ENCODE measurements around the gene ZNF768. TPM values are rescaled to one million over a fixed set of nuclear protein-coding genes. Genes with fewer than 3 reads are reported as not detected.

Gene ZNF768
- total RNA-seq, 1 experiment from 2014 or later = 68.3 TPM

DNA sequence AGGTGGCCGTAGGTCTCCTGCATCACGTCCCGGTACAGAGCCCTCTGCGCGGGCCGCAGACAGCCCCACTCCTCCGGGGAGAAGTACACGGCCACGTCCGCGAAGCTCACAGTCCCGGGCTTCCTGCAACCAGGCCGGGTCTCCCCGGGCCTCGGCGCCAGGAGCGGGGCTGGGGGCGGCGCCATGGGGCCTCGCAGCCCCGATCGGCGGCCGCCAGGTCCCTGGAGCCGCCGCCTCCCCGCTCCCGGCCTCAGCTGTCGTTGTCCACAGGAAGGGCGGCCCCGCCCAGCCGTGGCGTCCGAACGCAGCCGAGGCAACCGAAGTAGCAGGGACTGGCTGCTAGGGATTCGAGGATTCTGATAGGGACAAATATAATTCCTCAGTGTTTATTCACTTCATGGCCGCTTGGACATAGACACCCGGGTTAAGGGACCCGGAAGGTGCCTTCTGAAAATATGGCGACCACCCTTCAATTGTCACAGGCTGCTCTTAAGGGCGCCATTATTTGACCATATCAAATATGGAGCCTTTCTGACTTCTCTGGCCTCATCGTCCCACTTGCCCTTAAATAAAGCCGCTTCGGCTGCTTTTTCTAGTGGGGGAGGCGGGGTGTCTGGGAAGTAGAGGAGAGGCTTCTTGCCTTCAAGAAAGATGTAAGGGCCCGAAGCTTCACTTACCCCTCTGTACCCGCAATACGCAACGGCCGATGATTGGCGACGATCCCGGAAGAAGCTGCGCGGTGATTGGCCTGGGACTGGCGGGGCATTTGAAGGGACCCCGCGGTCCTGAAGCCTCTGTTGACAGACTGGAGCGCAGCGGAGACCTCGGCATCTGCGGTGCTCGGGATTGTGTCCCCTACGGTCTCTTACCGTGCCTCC lies 45.3 kb upstream of the ZNF768 start, which contains the start of gene ZNF688:
Gene ZNF688, minus strand, starts transcription at position 270 of the 878 bp plus-strand sequence. Its CDS starts 85 bp downstream, at position 185.
- Histone ChIP-seq H3K9me3 (ENCODE audit: control insufficient read depth, insufficient read depth, low read depth, low read length) (no peaks in the 10 kb centered on the region), H3K4me1 (ENCODE audit: control insufficient read depth, insufficient read depth, low read length) (peaks cover 9% of the 10 kb centered on the region), H3K36me3 (ENCODE audit: control insufficient read depth, insufficient read depth, low read length) (no peaks in the 10 kb centered on the region), H3K27me3 (ENCODE audit: control insufficient read depth, insufficient read depth, low read length) (no peaks in the 10 kb centered on the region), H3K4me3 (ENCODE audit: low read depth in 2 of 2, low read length in 2 of 2) (peak within 1 kb of the TSS; percentile 66 to 89), H3K27ac (ENCODE audit: low read length) (peak within 1 kb of the TSS; percentile 94)
- POLR2A ChIA-PET = interaction anchor here (0.5 to 1.4 kb wide), 2 partner anchors 13 to 21 kb away, joined by 4 to 13 read pairs; partner anchors contain the start of gene ZNF764
- CTCF ChIA-PET = interaction anchor here (1.2 kb wide), 1 partner anchor 66 kb away, joined by 4 read pairs; no protein-coding TSS in a partner anchor
- ATAC-seq = peak; percentile 93
- intact Hi-C loops (cut with micrococcal nuclease; ENCODE audit: unreplicated experiment) = no loop called here
- in situ Hi-C loops (cut with HindIII; ENCODE audit: low pct_unique_long_range_greater_than_20kb, low sequenced_read_pairs) = no loop called here
- TF ChIP-seq, protein P1, sequence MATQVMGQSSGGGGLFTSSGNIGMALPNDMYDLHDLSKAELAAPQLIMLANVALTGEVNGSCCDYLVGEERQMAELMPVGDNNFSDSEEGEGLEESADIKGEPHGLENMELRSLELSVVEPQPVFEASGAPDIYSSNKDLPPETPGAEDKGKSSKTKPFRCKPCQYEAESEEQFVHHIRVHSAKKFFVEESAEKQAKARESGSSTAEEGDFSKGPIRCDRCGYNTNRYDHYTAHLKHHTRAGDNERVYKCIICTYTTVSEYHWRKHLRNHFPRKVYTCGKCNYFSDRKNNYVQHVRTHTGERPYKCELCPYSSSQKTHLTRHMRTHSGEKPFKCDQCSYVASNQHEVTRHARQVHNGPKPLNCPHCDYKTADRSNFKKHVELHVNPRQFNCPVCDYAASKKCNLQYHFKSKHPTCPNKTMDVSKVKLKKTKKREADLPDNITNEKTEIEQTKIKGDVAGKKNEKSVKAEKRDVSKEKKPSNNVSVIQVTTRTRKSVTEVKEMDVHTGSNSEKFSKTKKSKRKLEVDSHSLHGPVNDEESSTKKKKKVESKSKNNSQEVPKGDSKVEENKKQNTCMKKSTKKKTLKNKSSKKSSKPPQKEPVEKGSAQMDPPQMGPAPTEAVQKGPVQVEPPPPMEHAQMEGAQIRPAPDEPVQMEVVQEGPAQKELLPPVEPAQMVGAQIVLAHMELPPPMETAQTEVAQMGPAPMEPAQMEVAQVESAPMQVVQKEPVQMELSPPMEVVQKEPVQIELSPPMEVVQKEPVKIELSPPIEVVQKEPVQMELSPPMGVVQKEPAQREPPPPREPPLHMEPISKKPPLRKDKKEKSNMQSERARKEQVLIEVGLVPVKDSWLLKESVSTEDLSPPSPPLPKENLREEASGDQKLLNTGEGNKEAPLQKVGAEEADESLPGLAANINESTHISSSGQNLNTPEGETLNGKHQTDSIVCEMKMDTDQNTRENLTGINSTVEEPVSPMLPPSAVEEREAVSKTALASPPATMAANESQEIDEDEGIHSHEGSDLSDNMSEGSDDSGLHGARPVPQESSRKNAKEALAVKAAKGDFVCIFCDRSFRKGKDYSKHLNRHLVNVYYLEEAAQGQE (IDR thresholded peaks at IDR 0.05; ENCODE audit: insufficient read depth in 1 of 2, low read depth in 2 of 2, low read length in 1 of 2) = no peak
- TF ChIP-seq POLR2AphosphoS5 (IDR thresholded peaks at IDR 0.05; ENCODE audit: low read depth, low read length) (no peak; the same call in 1 of the 2 replicates), SIN3A (IDR thresholded peaks at IDR 0.05; ENCODE audit: borderline replicate concordance, insufficient read depth, low read depth, low read length) (peak; percentile 100), TCF7L2 (IDR thresholded peaks at IDR 0.05; ENCODE audit: low read depth, low read length) (peak; percentile 96)
- TF ChIP-seq, protein P2, sequence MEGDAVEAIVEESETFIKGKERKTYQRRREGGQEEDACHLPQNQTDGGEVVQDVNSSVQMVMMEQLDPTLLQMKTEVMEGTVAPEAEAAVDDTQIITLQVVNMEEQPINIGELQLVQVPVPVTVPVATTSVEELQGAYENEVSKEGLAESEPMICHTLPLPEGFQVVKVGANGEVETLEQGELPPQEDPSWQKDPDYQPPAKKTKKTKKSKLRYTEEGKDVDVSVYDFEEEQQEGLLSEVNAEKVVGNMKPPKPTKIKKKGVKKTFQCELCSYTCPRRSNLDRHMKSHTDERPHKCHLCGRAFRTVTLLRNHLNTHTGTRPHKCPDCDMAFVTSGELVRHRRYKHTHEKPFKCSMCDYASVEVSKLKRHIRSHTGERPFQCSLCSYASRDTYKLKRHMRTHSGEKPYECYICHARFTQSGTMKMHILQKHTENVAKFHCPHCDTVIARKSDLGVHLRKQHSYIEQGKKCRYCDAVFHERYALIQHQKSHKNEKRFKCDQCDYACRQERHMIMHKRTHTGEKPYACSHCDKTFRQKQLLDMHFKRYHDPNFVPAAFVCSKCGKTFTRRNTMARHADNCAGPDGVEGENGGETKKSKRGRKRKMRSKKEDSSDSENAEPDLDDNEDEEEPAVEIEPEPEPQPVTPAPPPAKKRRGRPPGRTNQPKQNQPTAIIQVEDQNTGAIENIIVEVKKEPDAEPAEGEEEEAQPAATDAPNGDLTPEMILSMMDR (IDR thresholded peaks at IDR 0.05) = no peak
- peak; percentile 81 for DNase-seq (ENCODE audit: low read depth, low spot score)
- BruUV-seq (replicated peaks) = no TSS peak

DNA sequence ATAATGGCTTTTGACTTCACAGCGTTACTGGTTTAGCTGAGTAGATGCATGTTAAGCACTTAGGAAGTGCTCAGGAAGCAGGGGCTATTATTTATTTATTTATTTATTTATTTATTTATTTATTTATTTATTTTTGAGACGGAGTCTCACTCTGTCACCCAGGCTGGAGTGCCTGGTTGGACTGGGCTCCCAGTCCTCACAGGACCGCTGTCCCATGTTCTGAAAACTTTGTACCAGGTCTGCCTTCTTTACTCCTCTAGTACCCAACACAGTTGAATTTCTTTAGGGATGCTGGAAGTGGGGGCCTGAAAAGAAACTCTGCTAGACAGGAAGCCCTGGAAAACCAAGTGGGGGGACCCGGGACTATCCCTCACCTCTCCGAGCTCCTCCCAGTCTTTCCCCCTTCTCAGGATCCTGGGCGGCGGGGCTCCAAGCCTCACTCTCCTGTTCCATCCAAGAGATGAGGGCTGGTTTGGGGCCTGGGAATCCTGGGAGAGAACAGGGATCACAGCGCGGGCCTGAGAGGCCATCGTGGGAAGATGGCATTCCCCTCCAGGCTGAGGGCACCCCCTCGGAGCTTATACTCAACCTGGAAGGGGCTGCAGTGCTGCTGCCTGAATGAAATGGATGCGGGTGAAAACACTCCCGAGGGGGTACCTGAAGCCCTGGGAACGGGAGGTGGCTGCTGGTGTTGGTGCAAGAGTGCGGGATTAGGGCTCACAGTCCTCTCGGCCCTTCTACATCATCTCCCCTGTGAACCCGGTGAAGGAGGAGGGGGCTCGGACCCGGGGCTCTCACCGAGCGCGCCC lies 44.5 kb upstream of the ZNF768 start:
- TF ChIP-seq, protein P2 (IDR thresholded peaks at IDR 0.05) = no peak
- TF ChIP-seq, protein P1 (IDR thresholded peaks at IDR 0.05; ENCODE audit: insufficient read depth in 1 of 2, low read depth in 2 of 2, low read length in 1 of 2) = peak; percentile 72 to 75
- in situ Hi-C loops (cut with HindIII; ENCODE audit: low pct_unique_long_range_greater_than_20kb, low sequenced_read_pairs) (no loop called here), intact Hi-C loops (cut with micrococcal nuclease; ENCODE audit: unreplicated experiment) (no loop called here)
- POLR2A ChIA-PET = interaction anchor here (1.4 kb wide), 1 partner anchor 12 kb away, joined by 4 read pairs; the partner anchor contains the start of gene ZNF764
- CTCF ChIA-PET = interaction anchor here (1.2 kb wide), 1 partner anchor 67 kb away, joined by 4 read pairs; no protein-coding TSS in a partner anchor
- peaks cover 9% of the 10 kb centered on the region for H3K4me1 ChIP-seq (ENCODE audit: control insufficient read depth, insufficient read depth, low read length)
- no peaks in the 10 kb centered on the region for H3K27me3 ChIP-seq (ENCODE audit: control insufficient read depth, insufficient read depth, low read length)
- peak overlapping the region; percentile 94 for H3K27ac ChIP-seq (ENCODE audit: low read length)
- H3K4me3 ChIP-seq (ENCODE audit: low read depth in 2 of 2, low read length in 2 of 2) = peak overlapping the region; percentile 66 to 89
- H3K9me3 ChIP-seq (ENCODE audit: control insufficient read depth, insufficient read depth, low read depth, low read length) = no peaks in the 10 kb centered on the region
- DNase-seq (ENCODE audit: low read depth, low spot score) (no peak), ATAC-seq (peak; percentile 1; the same call in 1 of the 2 replicates)
- H3K36me3 ChIP-seq (ENCODE audit: control insufficient read depth, insufficient read depth, low read length) = no peaks in the 10 kb centered on the region
- no TSS peak for BruUV-seq (replicated peaks)
